GM18499 (cell line): ENCODE results near the gene DOCK4.

ENCODE experiments used
- ATAC-seq: cut with Tn5 transposase; IDR thresholded peaks from one replicate; pipeline ENCODE4 v1.9.1; 2021; ENCODE audit warnings: moderate number of reproducible peaks; ENCODE audit not compliant: insufficient read depth, unreplicated experiment

Gene DOCK4

GRCh38 chr7:111987886-111988285, 218.3 kb downstream of the DOCK4 start:
- no peak for ATAC-seq

DNA sequence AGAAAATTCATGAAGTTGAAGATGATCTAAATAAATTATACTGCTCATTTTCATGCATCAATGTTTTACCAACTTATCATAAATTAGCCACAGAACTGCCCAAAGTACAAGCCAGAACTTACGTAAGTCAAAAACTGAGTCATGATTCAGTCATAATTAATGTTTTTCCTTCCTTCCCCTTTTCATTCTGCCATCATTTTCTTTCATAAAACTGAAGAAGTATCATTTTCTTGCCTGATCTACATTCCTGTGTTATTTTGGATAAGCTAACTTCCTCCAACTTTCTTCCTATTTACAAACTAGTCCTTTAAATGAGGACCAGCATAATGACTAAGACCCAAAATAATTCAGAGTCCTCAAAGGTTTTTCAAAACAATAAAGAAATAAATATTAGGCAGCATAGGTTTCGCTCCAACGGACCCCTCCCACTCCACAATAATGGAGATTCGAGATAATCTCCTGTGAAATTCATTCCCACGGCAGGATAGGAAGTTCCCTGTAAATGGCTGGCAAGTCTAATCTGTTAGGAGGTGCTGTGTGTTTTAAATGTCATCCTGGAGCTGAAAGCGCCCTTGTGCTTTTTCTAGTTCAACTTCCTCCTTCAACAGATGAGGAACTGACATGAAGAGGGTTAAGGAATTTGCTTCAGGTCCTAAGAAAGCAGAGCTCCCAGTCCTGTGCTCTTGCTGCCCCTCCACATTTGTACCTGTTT, 218.9 kb downstream of the DOCK4 start:
- no peak for ATAC-seq

GRCh38 chr7:111986601-111987000, 219.6 kb downstream of the DOCK4 start:
- no peak for ATAC-seq

DNA sequence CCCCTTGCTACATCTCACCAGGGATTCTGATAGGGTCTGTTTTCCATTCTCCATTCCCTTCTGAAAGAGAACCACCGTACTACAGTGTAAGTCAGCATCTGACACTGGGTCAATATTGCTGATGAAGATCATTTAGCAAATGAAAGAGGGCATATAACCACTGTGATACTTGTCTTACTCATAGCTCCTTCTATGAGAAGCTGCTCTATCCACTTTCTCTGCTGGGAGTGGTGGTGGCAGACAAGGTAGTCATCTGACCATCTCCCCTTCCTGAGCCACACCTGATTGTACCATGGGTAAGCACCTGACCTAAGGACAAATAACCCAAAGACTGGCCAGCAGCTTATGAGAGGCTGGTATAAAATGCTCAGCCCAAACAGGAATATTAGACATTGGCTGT, 220.4 kb downstream of the DOCK4 start:
- ATAC-seq, result no peak

DNA sequence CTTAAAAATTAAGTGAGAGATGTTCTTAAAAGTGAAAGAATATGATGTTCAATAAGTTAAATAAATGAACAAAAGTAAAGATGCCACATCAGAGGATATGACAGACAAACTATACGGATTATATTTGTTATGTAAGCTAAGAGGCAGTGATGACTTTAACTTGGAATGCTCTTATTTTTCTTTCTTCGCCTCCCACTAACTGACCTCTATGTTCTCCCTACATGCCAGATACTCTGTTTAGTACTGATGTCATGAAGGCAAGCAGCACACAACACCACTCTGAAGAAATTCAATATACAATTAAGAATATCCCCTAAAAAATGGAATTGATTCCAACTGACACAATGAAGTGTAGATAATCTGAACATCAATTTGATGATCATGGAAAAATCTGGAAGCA, 223.4 kb downstream of the DOCK4 start:
- ATAC-seq, result no peak

GRCh38 chr7:111982133-111982532, 224.1 kb downstream of the DOCK4 start:
- ATAC-seq, result no peak

DNA sequence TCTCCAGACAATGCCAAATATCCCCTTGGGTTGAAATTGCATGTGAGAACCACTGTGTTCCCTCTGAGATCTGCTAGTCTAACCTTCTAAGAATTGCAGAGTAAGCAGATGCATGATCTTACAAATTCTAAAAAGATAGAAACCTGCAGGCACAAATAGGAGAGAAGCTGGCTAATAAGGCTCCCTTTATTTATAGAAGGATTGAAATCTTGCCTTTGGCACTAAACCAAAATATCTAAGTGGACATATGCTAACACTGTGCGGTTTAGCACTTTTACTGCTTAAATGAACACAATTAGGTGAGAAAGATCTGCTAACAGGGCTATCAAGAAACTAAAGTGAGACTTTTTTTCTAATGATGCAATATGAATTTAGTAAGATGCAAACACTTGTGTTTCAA, 225.5 kb downstream of the DOCK4 start:
- ATAC-seq, result no peak

- no peak for ATAC-seq
Observed at GRCh38 chr7:111975346-111975745, 230.9 kb downstream of the DOCK4 start.

DNA sequence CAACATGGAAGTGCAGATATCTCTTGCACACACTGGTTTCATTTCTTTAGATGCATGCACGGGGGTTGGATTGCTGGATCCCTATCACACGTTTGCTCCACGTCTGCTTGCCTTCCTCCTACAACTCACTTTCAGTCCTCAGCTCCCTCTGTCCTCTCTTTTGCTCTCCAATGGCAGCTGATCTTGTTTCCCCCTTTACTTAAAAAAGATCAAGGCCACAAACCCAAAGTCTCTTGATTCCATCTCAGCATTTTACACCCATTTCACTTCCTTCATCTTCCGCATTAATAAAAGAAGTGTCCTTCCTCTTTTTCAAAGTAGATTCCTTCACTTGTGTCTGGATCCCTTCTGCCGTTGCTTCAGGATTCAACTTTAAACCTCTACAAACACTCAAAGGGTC, 245.2 kb downstream of the DOCK4 start:
- ATAC-seq, result no peak

DNA sequence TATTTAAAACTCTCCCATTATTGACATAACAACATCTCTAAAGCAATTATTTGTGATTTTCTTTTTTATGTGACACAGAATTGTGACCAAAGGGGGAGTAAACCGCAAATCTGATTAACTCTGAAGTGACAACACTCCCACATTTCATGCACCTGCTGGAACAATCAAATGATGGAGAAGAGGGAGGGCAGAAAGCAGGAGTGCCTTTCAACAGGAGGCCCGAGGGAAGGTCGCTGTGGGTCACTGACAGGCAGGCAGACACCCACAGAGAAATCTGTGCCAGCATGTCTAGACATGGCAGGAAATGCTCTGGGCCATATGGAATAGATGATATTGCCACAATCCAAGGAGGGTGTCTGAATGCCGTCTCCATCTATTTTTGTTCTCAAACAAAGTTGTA, 247.3 kb downstream of the DOCK4 start:
- ATAC-seq, result no peak

DNA sequence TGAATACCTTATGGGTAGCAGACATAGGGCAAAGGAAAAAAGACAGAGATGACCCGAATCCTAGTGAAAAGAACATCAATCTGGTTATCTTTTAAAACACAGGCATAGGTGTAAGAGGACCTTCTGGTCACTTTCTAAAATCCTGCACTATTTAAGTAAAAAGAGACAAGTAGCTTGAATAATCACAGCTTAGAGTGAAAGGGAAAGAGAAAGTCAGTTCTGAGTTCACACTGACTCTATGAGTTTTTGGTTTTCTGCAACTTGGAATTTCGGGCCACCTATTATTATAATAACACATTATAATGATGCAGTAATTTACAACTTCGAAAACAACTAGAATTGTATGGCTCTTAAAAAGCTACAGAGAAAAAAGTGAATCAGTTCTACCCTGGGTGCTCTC, 247.8 kb downstream of the DOCK4 start:
- ATAC-seq, result no peak

DNA sequence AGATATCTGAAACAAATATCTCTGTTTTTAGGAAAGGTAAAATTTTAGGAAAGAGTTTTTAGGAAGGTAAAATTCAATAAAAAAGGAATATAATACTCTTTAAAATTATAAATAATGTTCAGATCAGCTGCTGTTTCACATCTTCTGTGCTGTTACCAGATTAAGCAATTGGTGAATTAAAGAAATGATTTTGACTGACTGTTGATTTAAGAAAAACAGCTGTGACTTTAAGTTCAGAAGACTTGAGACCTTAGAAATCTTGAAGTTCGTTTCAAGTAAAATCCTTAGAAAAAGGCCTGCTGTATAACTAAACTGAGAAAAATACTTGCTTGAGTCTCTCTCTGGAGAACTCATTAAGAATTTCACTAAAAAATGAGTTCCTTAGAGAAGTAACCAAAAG, 250.6 kb downstream of the DOCK4 start:
- no peak for ATAC-seq

DNA sequence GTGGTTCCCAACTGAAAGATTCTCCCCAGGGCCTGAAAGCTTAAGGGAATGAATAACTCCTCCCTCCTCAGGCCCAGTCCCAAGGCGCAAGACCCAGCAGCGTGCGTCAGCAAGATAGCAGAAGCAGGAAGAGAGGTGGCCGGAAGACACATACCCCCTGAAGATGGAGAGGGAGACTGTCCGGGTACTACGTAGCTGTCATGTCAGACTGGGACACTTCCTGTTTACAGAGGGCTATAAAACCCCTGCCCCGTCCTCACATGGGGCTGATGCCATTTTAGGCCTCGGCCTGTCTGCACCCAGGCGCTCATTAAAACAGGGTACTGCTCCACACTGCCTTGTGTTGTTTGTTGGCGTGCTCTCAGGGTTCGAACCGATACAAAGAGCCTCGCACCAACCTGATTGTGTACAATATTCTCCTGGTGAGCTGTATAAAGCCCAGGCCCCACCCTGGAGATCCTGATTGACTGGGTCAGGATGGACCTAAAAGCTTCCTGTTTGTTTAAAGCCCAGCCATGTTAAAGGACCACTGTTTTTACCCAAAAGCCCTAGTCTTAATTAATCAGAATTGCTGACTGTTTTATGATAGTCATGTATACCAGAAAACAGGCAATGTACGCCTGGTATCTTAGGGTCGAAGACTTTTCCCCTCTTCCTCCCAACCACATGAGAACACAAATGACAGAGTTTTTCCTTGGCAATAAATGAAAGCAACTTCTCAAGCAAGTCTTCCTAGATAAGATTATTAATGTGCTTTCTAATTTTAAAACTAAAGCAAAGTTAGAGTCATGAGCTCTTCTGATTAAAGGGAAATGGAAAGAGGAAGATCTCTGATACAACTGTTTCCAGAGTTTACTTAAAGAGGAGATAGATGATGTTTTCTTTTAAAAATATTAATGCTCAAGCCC, 251.5 kb downstream of the DOCK4 start:
- ATAC-seq, result no peak

GRCh38 chr7:111954056-111954455, 252.1 kb downstream of the DOCK4 start:
- no peak for ATAC-seq

- ATAC-seq, result no peak
Observed at GRCh38 chr7:111953611-111954010, 252.6 kb downstream of the DOCK4 start.

DNA sequence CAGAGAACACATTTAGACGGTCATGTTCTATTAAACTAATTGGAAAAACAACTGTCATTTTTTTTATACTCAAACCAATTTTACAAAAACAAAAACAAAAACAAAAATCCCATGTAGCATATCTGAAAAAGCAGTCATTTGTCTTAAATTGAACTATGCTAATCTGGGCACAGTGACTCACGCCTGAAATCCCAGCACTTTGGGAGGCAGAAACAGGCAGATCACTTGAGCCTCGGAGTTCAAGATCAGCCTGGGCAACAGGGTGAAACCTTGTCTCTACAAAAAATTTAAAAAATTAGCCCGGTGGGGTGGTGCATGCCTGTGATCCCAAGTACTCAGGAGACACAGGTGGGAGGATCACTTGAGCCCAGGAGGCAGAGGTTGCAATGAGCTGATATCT, 253.4 kb downstream of the DOCK4 start:
- ATAC-seq, result no peak

DNA sequence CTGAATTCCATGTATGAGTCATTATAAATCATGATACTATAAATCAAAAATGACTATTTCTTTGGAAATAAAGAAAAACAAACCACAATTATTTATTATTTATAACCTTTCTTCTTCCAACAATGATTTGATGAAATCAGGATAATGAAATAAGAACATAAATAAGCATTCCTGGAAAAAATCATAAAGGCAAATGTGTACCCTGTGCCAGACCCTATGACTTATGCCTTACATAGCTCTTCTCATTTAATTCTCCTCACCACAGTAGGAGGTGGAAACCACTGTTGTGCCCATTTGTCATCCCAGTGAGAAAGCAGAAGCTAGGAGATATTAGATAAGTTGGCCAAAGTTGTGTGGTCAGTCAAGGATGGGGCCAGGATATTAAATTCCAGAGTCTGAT, 255.1 kb downstream of the DOCK4 start:
- ATAC-seq, result no peak

- ATAC-seq, result no peak
Observed at GRCh38 chr7:111942450-111943081, 263.6 kb downstream of the DOCK4 start.

GRCh38 chr7:111937163-111937562, 269.0 kb downstream of the DOCK4 start:
- ATAC-seq, result no peak

DNA sequence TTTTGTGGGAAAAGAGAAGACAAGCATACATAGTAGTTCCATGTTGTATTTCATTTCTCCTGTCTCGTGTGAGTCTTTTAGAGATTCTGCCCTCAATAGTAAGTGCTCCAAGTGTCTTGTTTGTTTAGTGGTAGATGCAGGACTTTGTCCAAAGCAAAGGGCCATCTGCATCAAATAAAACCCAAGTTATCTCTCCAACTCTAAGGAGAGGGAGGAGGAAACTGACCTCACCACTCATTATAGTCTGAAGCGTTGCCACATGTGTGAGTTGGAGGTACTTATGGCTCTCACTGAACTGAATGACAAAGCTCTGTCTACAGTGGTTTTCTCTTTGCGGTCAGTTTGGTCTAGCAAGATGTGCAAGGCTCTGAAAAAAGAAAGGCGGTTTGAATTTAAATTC, 272.6 kb downstream of the DOCK4 start:
- no peak for ATAC-seq

DNA sequence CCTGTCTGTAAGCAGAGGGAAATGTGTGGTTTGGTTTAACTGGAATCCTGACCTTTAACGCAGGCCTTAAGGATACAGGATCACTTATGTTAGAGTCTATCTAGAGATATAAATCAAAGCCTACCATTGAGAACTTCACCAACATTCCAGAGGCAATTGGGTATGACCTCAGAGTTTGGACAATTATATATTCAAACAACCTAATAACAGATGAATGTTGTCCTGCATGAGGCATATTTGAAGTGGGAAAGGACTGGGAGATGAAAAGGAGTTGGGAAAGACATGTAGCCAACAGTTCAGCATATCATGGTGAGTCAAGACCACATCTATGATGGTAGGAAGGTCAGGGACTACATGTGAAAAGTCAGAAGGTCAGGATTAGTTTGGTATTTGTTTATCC, 274.2 kb downstream of the DOCK4 start:
- no peak for ATAC-seq
